Activated naive CD4-positive, alpha-beta T cell treated with anti-CD3 and anti-CD28 coated beads, Interleukin-2, amount 10 ng/mL, durations not matched to agents 7 days and 5 days (primary cell): ENCODE results near the gene PRDX6.
"Not testable (repeated sequence)": the region's sequence is repeated elsewhere in the genome, so short reads cannot be mapped to it uniquely, and the experiment has no call there.

Source experiments
- CTCF ChIA-PET: fragments of 350-600 bp; sonication (Branson Sonifier 250); formaldehyde crosslinking; loops from one replicate; lab custom pipeline; 2021; ENCODE audit warnings: antibody characterized with exemption; lab: Charles Lee
- DNase-seq: peaks from one replicate; pipeline ENCODE4 v3.0.0-alpha.2; 2020
- H3K27ac Mint-ChIP-seq: one replicate; pipeline ENCODE4 v1.8.0; 2021; ENCODE audit warnings: mild to moderate bottlenecking, moderate library complexity, mixed read lengths
- H3K27me3 Mint-ChIP-seq: one replicate; pipeline ENCODE4 v1.8.0; 2021; ENCODE audit warnings: mild to moderate bottlenecking, mixed read lengths
- H3K36me3 Mint-ChIP-seq: one replicate; pipeline ENCODE4 v1.8.0; 2021; ENCODE audit warnings: mixed read lengths
- H3K4me1 Mint-ChIP-seq: one replicate; pipeline ENCODE4 v1.8.0; 2021; ENCODE audit warnings: mixed read lengths
- H3K4me3 Mint-ChIP-seq: one replicate; pipeline ENCODE4 v1.8.0; 2021; ENCODE audit warnings: mild to moderate bottlenecking, moderate library complexity, mixed read lengths
- H3K9me3 Mint-ChIP-seq: one replicate; pipeline ENCODE4 v1.8.0; 2021; ENCODE audit warnings: mixed read lengths

PRDX6 gene

GRCh38 chr1:173475564-173476196 is 1.5 kb upstream of the PRDX6 start:
- CTCF ChIA-PET: interaction anchor here (0.5 to 2.4 kb wide), 3 partner anchors 31 to 733 kb away, joined by 3 to 14 read pairs (median 3); no protein-coding TSS in a partner anchor
- Mint-ChIP-seq H3K27me3 (no peaks in the 10 kb centered on the region), H3K27ac (peak overlapping the region; percentile 13), H3K36me3 (peaks cover 48% of the 10 kb centered on the region), H3K4me3 (peak overlapping the region; percentile 88), H3K4me1 (peaks cover 57% of the 10 kb centered on the region), H3K9me3 (peaks cover 18% of the 10 kb centered on the region)
- no peak for DNase-seq

- H3K4me1 Mint-ChIP-seq: peaks cover 57% of the 10 kb centered on the region
- CTCF ChIA-PET: interaction anchor here (0.5 to 2.4 kb wide), 2 partner anchors 46 to 733 kb away, joined by 3 to 14 read pairs; no protein-coding TSS in a partner anchor
- H3K9me3 Mint-ChIP-seq: peaks cover 13% of the 10 kb centered on the region
- peak; percentile 21 for DNase-seq
- no peaks in the 10 kb centered on the region for H3K27me3 Mint-ChIP-seq
- H3K4me3 Mint-ChIP-seq: peak overlapping the region; percentile 88
- peaks cover 45% of the 10 kb centered on the region for H3K36me3 Mint-ChIP-seq
- H3K27ac Mint-ChIP-seq: peak overlapping the region; percentile 96
These were observed 904 bp upstream of the PRDX6 start for GRCh38 chr1:173476197-173476664.

GRCh38 chr1:173476665-173477285 is 360 bp upstream of the PRDX6 start:
- Mint-ChIP-seq H3K36me3 (peaks cover 45% of the 10 kb centered on the region), H3K4me3 (peak overlapping the region; percentile 88), H3K9me3 (peaks cover 8% of the 10 kb centered on the region), H3K27me3 (no peaks in the 10 kb centered on the region), H3K27ac (peak overlapping the region; percentile 96), H3K4me1 (peaks cover 60% of the 10 kb centered on the region)
- DNase-seq: peak; percentile 86
- CTCF ChIA-PET: interaction anchor here (0.5 to 2.4 kb wide), 3 partner anchors 47 to 734 kb away, joined by 3 to 14 read pairs (median 4); no protein-coding TSS in a partner anchor

DNA sequence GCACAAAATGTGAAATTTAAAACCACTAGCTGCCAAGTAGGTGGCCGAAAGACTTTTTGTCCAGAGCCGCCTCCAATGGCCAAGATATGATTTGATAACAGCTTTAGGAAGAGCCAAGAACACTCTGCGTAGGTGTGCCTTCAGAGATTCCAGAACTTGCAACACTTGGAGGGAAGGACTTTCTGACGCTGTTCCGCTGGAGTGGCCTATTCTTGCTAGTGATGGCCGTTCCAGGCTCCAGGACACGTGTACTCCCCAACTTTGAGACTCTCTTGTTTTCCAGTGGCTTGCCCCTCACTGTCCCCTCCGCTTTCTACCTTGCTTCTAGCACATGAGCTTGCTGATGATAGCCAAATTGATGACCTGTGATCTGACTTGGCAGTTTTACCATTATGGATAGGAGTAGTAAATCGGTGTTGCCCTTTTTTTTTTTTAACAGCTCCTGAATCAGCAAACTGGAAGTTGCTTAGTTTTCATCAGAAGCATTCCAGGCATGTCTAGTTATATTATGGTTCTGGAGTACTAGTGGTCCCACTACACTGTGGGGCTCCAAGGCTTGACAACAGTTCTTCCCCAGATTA is 1.0 kb downstream of the PRDX6 start:
- Mint-ChIP-seq H3K36me3 (peaks cover 46% of the 10 kb centered on the region), H3K4me3 (peak overlapping the region; percentile 70), H3K9me3 (peaks cover 1% of the 10 kb centered on the region), H3K27ac (peak overlapping the region; percentile 89), H3K27me3 (no peaks in the 10 kb centered on the region), H3K4me1 (peaks cover 64% of the 10 kb centered on the region)
- no peak for DNase-seq
- CTCF ChIA-PET: interaction anchor here (0.6 to 1.5 kb wide), 5 partner anchors 10 to 736 kb away, joined by 3 to 5 read pairs (median 3); no protein-coding TSS in a partner anchor

DNA sequence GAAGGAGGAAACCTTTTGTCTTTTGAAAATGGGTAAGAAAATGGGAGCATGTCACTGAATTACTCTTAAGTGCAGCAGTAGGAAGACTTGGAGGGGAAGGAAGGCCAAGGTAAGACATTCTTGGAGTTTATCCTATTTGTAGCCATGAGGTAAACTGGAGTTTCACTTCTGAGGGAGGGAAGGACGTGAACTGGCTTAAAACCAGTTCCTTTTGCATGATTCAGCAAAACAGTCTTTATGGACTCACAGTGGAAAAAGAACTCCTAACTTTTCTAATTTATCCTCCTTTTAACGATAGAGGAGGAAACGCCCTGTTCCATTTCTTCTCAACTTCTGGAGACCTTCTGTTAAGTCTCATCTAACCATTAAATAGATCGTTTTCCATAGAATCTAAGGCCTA is 2.5 kb downstream of the PRDX6 start:
- CTCF ChIA-PET: no interaction called here

GRCh38 chr1:173481195-173481772 is 4.1 kb downstream of the PRDX6 start:
- peaks cover 54% of the 10 kb centered on the region for H3K36me3 Mint-ChIP-seq
- H3K9me3 Mint-ChIP-seq: no peaks in the 10 kb centered on the region
- H3K27ac Mint-ChIP-seq: no peak overlapping the region
- no peak for DNase-seq
- H3K4me1 Mint-ChIP-seq: peaks cover 36% of the 10 kb centered on the region
- CTCF ChIA-PET: no interaction called here
- no peak overlapping the region for H3K4me3 Mint-ChIP-seq
- H3K27me3 Mint-ChIP-seq: no peaks in the 10 kb centered on the region

More for the DNA sequence above, 2.5 kb downstream of the PRDX6 start:
- no peak overlapping the region for H3K27ac Mint-ChIP-seq
- no peak overlapping the region for H3K4me3 Mint-ChIP-seq
- no peaks in the 10 kb centered on the region for H3K27me3 Mint-ChIP-seq
- H3K9me3 Mint-ChIP-seq: no peaks in the 10 kb centered on the region
- peaks cover 43% of the 10 kb centered on the region for H3K36me3 Mint-ChIP-seq
- H3K4me1 Mint-ChIP-seq: peaks cover 51% of the 10 kb centered on the region
- no peak for DNase-seq

DNA sequence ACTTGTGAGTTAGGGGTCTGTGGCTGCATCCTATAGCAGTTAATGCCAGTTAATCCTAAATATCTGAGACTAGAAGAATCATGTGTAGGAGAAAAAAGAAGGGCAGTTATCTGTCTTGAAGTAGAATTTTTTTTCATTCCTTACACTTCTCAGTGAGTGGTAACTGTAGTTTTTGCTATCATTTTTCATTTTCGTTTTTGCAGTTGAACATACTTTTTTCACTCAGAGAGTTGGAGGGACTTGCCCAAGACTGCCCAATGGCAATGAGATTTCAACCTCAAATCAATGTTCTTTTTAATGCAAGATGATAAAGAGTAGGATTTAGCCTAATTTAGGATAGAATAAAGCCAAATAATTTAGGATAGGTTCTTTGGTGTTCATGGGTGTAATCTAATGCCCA is 5.5 kb downstream of the PRDX6 start:
- Mint-ChIP-seq H3K9me3 (no peaks in the 10 kb centered on the region), H3K4me1 (peaks cover 36% of the 10 kb centered on the region), H3K27ac (no peak overlapping the region), H3K4me3 (no peak overlapping the region), H3K36me3 (peaks cover 65% of the 10 kb centered on the region), H3K27me3 (no peaks in the 10 kb centered on the region)
- no peak for DNase-seq
- CTCF ChIA-PET: no interaction called here

DNA sequence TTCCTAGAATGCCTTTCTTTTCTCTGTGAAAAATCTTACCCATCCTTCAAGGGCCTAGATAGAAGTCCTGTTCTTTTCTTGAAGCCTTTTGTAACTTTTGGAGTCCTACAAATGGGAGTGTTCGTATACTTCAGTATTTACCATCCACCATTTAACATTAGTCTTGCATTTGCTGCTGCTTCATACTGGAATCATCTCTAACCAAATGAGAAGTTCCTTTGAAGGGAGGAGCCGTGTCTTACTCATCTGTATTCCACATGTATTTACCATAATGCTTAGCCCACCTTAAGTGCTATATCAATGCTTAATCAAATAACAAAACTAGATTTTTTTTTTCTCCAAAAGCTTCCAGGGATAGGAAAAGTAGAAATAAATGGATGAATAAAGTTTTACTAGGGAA is 7.1 kb downstream of the PRDX6 start:
- H3K27me3 Mint-ChIP-seq: no peaks in the 10 kb centered on the region
- no peak overlapping the region for H3K27ac Mint-ChIP-seq
- H3K36me3 Mint-ChIP-seq: peaks cover 80% of the 10 kb centered on the region
- CTCF ChIA-PET: no interaction called here
- no peak overlapping the region for H3K4me3 Mint-ChIP-seq
- no peaks in the 10 kb centered on the region for H3K9me3 Mint-ChIP-seq
- no peak for DNase-seq
- peaks cover 20% of the 10 kb centered on the region for H3K4me1 Mint-ChIP-seq

GRCh38 chr1:173485401-173485800 is 8.3 kb downstream of the PRDX6 start:
- H3K27ac Mint-ChIP-seq: no peak overlapping the region
- H3K9me3 Mint-ChIP-seq: no peaks in the 10 kb centered on the region
- H3K36me3 Mint-ChIP-seq: peaks cover 79% of the 10 kb centered on the region
- peaks cover 8% of the 10 kb centered on the region for H3K4me1 Mint-ChIP-seq
- no peaks in the 10 kb centered on the region for H3K27me3 Mint-ChIP-seq
- CTCF ChIA-PET: no interaction called here
- no peak overlapping the region for H3K4me3 Mint-ChIP-seq
- no peak for DNase-seq

GRCh38 chr1:173488001-173488400 is 10.9 kb downstream of the PRDX6 start:
- peaks cover 4% of the 10 kb centered on the region for H3K4me1 Mint-ChIP-seq
- CTCF ChIA-PET: interaction anchor here (0.6 to 0.9 kb wide), 2 partner anchors 9 to 99 kb away, joined by 3 read pairs; no protein-coding TSS in a partner anchor
- no peak overlapping the region for H3K4me3 Mint-ChIP-seq
- DNase-seq: no peak
- peaks cover 59% of the 10 kb centered on the region for H3K36me3 Mint-ChIP-seq
- H3K9me3 Mint-ChIP-seq: no peaks in the 10 kb centered on the region
- no peaks in the 10 kb centered on the region for H3K27me3 Mint-ChIP-seq
- peak overlapping the region; percentile 17 for H3K27ac Mint-ChIP-seq

GRCh38 chr1:173489149-173489600 is 12.0 kb downstream of the PRDX6 start:
- peaks cover 2% of the 10 kb centered on the region for H3K9me3 Mint-ChIP-seq
- no peak overlapping the region for H3K27ac Mint-ChIP-seq
- CTCF ChIA-PET: no interaction called here
- H3K27me3 Mint-ChIP-seq: no peaks in the 10 kb centered on the region
- H3K36me3 Mint-ChIP-seq: peaks cover 55% of the 10 kb centered on the region
- no peak overlapping the region for H3K4me3 Mint-ChIP-seq
- no peak for DNase-seq
- peaks cover 4% of the 10 kb centered on the region for H3K4me1 Mint-ChIP-seq

DNA sequence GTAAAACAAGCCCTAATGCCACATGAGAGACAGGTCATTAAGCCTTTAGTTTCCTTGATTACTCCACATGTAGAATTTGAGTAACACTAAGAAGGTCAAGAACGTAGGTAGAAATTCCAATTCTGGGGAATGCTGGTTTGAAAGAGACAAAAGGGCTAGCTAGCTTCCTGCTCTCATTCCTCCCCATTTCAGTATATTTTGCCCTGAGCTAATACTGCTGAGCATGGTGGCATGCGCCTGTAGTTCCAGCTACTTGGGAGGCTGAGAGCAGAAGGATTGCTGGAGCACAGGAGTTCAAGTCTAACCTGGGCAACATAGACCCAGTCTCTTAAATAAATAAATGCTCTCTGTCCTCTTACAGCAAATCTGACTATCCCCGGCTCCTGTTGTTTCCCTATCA is 12.8 kb downstream of the PRDX6 start:
- CTCF ChIA-PET: no interaction called here

GRCh38 chr1:173491508-173491907 is 14.4 kb downstream of the PRDX6 start:
- no peak for DNase-seq
- Mint-ChIP-seq H3K27ac (no peak overlapping the region), H3K9me3 (peaks cover 2% of the 10 kb centered on the region), H3K27me3 (no peaks in the 10 kb centered on the region), H3K36me3 (peaks cover 33% of the 10 kb centered on the region), H3K4me3 (no peak overlapping the region), H3K4me1 (peaks cover 4% of the 10 kb centered on the region)
- CTCF ChIA-PET: no interaction called here

More for the DNA sequence above, 12.8 kb downstream of the PRDX6 start:
- peaks cover 47% of the 10 kb centered on the region for H3K36me3 Mint-ChIP-seq
- H3K4me3 Mint-ChIP-seq: no peak overlapping the region
- DNase-seq: no peak
- peaks cover 2% of the 10 kb centered on the region for H3K9me3 Mint-ChIP-seq
- H3K27me3 Mint-ChIP-seq: no peaks in the 10 kb centered on the region
- no peak overlapping the region for H3K27ac Mint-ChIP-seq
- peaks cover 4% of the 10 kb centered on the region for H3K4me1 Mint-ChIP-seq

DNA sequence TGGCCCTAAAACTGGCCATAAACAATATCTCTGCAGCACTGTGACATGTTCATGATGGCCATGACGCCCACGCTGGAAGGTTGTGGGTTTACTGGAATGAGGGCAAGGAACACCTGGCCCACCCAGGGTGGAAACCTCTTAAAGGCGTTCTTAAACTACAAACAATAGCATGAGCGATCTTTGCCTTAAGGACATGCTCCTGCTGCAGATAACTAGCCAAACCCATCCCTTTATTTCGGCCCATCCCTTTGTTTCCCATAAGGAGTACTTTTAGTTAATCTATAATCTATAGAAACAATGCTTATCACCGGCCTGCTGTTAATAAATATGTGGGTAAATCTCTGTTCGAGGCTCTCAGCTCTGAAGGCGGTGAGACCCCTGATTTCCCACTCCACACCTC is 16.0 kb downstream of the PRDX6 start:
- H3K4me3 Mint-ChIP-seq, DNase-seq, CTCF ChIA-PET, H3K4me1 Mint-ChIP-seq, H3K27me3 Mint-ChIP-seq, H3K27ac Mint-ChIP-seq, H3K9me3 Mint-ChIP-seq: not testable (repeated sequence)
- peaks cover 21% of the 10 kb centered on the region for H3K36me3 Mint-ChIP-seq
